Natural killer cell treated with Interleukin-12 subunit alpha and Interleukin-12 subunit beta and Interleukin-15 and Interleukin-18, amount 100 ng/mL, for 72 hours (primary cell): ENCODE measurements around the gene C3orf62. TPM values are rescaled to one million over a fixed set of nuclear protein-coding genes. Genes with fewer than 3 reads are reported as not detected.

ENCODE experiments used
- total RNA-seq, 2 donors: library from RNA; stranded (reverse); gene quantifications; one replicate each; pipeline ENCODE4 v1.2.3, GENCODE V29; 2022

C3orf62 gene
- total RNA-seq, 2 donors from 2014 or later = 10.7 to 18.1 TPM

Other genes starting within 250 kb of the C3orf62 start
- gene IMPDH2, start 247.8 kb downstream of the C3orf62 start, total RNA-seq = 100 to 1,000 TPM; 198 to 454 TPM
- 100 to 1,000 TPM; 127 to 145 TPM for gene QRICH1, start 183.2 kb downstream of the C3orf62 start, total RNA-seq
- gene QARS1, start 172.5 kb downstream of the C3orf62 start, total RNA-seq = 100 to 1,000 TPM; 207 to 261 TPM
- 10 to 100 TPM; 54.4 to 65.0 TPM for gene USP19, start 156.4 kb downstream of the C3orf62 start, total RNA-seq
- not detected for gene LAMB2, start 144.2 kb downstream of the C3orf62 start, total RNA-seq
- gene CCDC71, start 110.9 kb downstream of the C3orf62 start, total RNA-seq = 10 to 100 TPM; 21.0 to 24.7 TPM
- gene KLHDC8B, start 105.6 kb downstream of the C3orf62 start, total RNA-seq = 1 to 10 TPM; 1.3 to 3.1 TPM
- gene USP4, start 62.8 kb upstream of the C3orf62 start, total RNA-seq = 100 to 1,000 TPM in 1 of 2 donors, 10 to 100 TPM in 1; 90.9 to 105 TPM
- 100 to 1,000 TPM in 1 of 2 donors, 10 to 100 TPM in 1; 95.4 to 107 TPM for gene GPX1, start 81.1 kb upstream of the C3orf62 start, total RNA-seq
- 100 to 1,000 TPM; 436 to 448 TPM for gene RHOA, start 134.7 kb upstream of the C3orf62 start, total RNA-seq
- 10 to 100 TPM; 20.5 to 21.1 TPM for gene TCTA, start 135.2 kb upstream of the C3orf62 start, total RNA-seq
- gene AMT, start 145.2 kb upstream of the C3orf62 start, total RNA-seq = 1 to 10 TPM; 4.4 to 6.0 TPM
- 10 to 100 TPM; 10.6 to 14.9 TPM for gene NICN1, start 152.1 kb upstream of the C3orf62 start, total RNA-seq
- 10 to 100 TPM; 22.0 to 27.8 TPM for gene DAG1, start 193.0 kb upstream of the C3orf62 start, total RNA-seq